ENCODE measurements around the gene MRPL12. TPM values are rescaled to one million over a fixed set of nuclear protein-coding genes. Genes with fewer than 3 reads are reported as not detected.

The MRPL12 gene
- total and polyA plus RNA-seq, 2 experiments from 2014 or later: 50.9 to 153 TPM

DNA sequence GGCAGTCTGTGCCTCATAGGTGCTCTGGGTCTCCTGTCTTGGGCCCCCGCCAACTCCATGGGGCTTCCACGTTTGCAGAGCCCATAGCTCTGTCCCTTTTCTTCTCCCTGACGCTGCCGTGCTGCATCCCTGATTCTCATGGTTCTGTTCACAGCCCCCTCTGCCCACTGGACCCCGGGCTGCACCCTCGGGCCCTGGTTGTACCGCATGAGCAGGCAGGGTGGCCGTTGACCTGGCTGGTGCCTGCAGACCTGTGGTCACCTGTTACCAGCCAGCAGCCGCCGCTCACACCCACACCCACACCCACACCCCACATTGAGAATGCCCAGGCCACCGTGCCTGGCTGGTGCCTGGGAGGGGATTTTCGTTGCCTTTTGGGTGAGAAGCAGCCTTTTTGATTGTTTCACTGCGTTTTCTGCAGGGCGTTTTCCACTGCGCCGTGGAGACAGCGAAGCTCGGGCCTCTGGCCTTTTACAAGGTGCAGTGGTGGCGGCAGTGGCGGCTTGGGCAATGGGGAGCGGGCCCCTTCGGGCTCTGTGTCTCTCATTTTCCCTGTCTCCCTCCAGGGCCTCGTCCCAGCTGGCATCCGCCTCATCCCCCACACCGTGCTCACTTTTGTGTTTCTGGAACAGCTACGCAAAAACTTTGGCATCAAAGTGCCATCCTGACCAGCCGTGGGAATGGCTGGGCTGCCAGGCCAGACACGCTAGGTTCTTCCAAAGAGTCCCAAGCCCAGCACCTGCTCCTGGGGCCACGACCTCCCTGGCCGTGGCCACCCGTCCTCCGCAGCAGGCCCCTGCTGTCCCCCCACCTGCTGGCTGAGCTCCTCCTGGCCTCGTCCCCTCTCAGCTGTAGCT lies 16.5 kb downstream of the MRPL12 start:
- no peak overlapping the region; the same call in 1 of the 2 replicates for H3K27ac ChIP-seq (ENCODE audit: low read depth)
- H3K36me3 Mint-ChIP-seq (ENCODE audit: low read depth): peaks cover 8% of the 10 kb centered on the region; the same call in 2 of the 3 replicates
- no peaks in the 10 kb centered on the region for H3K79me2 ChIP-seq (replicated peaks; ENCODE audit: insufficient read depth)
- H2AFZ ChIP-seq: no peak overlapping the region
- no peak overlapping the region for H3K4me2 ChIP-seq
- H3F3A ChIP-seq (replicated peaks; ENCODE audit: low read depth): peaks cover 17% of the 10 kb centered on the region; the same call in 1 of the 2 replicates
- TF ChIP-seq EZH2phosphoT487 (IDR thresholded peaks at IDR 0.05; ENCODE audit: unreplicated experiment) (no peak), ETS1 (IDR thresholded peaks at IDR 0.05) (no peak), JUNB (IDR thresholded peaks at IDR 0.05; ENCODE audit: unreplicated experiment) (no peak), ZNF331 (CRISPR knock-in tag; IDR thresholded peaks at IDR 0.05; ENCODE audit: low read depth) (no peak), STAT1 (IDR thresholded peaks at IDR 0.05; ENCODE audit: unreplicated experiment) (no peak), CREB1 (CRISPR knock-in tag; IDR thresholded peaks at IDR 0.05; ENCODE audit: low read depth) (no peak), NANOG (IDR thresholded peaks at IDR 0.05; ENCODE audit: borderline replicate concordance) (no peak), ZNF114 (CRISPR knock-in tag; IDR thresholded peaks at IDR 0.05) (no peak), EZH2 (IDR thresholded peaks at IDR 0.05; ENCODE audit: low read depth, unreplicated experiment) (no peak), POLR2AphosphoS5 (IDR thresholded peaks at IDR 0.05; ENCODE audit: low read depth) (no peak)
- TF ChIP-seq, protein P1, sequence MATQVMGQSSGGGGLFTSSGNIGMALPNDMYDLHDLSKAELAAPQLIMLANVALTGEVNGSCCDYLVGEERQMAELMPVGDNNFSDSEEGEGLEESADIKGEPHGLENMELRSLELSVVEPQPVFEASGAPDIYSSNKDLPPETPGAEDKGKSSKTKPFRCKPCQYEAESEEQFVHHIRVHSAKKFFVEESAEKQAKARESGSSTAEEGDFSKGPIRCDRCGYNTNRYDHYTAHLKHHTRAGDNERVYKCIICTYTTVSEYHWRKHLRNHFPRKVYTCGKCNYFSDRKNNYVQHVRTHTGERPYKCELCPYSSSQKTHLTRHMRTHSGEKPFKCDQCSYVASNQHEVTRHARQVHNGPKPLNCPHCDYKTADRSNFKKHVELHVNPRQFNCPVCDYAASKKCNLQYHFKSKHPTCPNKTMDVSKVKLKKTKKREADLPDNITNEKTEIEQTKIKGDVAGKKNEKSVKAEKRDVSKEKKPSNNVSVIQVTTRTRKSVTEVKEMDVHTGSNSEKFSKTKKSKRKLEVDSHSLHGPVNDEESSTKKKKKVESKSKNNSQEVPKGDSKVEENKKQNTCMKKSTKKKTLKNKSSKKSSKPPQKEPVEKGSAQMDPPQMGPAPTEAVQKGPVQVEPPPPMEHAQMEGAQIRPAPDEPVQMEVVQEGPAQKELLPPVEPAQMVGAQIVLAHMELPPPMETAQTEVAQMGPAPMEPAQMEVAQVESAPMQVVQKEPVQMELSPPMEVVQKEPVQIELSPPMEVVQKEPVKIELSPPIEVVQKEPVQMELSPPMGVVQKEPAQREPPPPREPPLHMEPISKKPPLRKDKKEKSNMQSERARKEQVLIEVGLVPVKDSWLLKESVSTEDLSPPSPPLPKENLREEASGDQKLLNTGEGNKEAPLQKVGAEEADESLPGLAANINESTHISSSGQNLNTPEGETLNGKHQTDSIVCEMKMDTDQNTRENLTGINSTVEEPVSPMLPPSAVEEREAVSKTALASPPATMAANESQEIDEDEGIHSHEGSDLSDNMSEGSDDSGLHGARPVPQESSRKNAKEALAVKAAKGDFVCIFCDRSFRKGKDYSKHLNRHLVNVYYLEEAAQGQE (IDR thresholded peaks at IDR 0.05; ENCODE audit: unreplicated experiment): no peak
- TF ChIP-seq, protein P2, sequence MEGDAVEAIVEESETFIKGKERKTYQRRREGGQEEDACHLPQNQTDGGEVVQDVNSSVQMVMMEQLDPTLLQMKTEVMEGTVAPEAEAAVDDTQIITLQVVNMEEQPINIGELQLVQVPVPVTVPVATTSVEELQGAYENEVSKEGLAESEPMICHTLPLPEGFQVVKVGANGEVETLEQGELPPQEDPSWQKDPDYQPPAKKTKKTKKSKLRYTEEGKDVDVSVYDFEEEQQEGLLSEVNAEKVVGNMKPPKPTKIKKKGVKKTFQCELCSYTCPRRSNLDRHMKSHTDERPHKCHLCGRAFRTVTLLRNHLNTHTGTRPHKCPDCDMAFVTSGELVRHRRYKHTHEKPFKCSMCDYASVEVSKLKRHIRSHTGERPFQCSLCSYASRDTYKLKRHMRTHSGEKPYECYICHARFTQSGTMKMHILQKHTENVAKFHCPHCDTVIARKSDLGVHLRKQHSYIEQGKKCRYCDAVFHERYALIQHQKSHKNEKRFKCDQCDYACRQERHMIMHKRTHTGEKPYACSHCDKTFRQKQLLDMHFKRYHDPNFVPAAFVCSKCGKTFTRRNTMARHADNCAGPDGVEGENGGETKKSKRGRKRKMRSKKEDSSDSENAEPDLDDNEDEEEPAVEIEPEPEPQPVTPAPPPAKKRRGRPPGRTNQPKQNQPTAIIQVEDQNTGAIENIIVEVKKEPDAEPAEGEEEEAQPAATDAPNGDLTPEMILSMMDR (conservative IDR thresholded peaks at IDR 0.05; ENCODE audit: low read depth in 2 of 2): no peak
- TF ChIP-seq, protein P3, sequence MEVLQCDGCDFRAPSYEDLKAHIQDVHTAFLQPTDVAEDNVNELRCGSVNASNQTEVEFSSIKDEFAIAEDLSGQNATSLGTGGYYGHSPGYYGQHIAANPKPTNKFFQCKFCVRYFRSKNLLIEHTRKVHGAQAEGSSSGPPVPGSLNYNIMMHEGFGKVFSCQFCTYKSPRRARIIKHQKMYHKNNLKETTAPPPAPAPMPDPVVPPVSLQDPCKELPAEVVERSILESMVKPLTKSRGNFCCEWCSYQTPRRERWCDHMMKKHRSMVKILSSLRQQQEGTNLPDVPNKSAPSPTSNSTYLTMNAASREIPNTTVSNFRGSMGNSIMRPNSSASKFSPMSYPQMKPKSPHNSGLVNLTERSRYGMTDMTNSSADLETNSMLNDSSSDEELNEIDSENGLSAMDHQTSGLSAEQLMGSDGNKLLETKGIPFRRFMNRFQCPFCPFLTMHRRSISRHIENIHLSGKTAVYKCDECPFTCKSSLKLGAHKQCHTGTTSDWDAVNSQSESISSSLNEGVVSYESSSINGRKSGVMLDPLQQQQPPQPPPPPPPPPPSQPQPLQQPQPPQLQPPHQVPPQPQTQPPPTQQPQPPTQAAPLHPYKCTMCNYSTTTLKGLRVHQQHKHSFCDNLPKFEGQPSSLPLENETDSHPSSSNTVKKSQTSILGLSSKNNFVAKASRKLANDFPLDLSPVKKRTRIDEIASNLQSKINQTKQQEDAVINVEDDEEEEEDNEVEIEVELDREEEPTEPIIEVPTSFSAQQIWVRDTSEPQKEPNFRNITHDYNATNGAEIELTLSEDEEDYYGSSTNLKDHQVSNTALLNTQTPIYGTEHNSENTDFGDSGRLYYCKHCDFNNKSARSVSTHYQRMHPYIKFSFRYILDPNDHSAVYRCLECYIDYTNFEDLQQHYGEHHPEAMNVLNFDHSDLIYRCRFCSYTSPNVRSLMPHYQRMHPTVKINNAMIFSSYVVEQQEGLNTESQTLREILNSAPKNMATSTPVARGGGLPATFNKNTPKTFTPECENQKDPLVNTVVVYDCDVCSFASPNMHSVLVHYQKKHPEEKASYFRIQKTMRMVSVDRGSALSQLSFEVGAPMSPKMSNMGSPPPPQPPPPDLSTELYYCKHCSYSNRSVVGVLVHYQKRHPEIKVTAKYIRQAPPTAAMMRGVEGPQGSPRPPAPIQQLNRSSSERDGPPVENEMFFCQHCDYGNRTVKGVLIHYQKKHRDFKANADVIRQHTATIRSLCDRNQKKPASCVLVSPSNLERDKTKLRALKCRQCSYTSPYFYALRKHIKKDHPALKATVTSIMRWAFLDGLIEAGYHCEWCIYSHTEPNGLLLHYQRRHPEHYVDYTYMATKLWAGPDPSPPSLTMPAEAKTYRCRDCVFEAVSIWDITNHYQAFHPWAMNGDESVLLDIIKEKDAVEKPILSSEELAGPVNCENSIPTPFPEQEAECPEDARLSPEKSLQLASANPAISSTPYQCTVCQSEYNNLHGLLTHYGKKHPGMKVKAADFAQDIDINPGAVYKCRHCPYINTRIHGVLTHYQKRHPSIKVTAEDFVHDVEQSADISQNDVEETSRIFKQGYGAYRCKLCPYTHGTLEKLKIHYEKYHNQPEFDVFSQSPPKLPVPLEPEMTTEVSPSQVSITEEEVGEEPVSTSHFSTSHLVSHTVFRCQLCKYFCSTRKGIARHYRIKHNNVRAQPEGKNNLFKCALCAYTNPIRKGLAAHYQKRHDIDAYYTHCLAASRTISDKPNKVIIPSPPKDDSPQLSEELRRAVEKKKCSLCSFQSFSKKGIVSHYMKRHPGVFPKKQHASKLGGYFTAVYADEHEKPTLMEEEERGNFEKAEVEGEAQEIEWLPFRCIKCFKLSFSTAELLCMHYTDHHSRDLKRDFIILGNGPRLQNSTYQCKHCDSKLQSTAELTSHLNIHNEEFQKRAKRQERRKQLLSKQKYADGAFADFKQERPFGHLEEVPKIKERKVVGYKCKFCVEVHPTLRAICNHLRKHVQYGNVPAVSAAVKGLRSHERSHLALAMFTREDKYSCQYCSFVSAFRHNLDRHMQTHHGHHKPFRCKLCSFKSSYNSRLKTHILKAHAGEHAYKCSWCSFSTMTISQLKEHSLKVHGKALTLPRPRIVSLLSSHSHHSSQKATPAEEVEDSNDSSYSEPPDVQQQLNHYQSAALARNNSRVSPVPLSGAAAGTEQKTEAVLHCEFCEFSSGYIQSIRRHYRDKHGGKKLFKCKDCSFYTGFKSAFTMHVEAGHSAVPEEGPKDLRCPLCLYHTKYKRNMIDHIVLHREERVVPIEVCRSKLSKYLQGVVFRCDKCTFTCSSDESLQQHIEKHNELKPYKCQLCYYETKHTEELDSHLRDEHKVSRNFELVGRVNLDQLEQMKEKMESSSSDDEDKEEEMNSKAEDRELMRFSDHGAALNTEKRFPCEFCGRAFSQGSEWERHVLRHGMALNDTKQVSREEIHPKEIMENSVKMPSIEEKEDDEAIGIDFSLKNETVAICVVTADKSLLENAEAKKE (CRISPR knock-in tag; IDR thresholded peaks at IDR 0.05): no peak
- H4K20me1 ChIP-seq (replicated peaks; ENCODE audit: insufficient read depth): no peaks in the 10 kb centered on the region
- no peak for DNase-seq (ENCODE audit: low spot score)
- H3K27ac Mint-ChIP-seq: no peak overlapping the region; the same call in 1 of the 2 replicates
- no peaks in the 10 kb centered on the region for H3K27me3 ChIP-seq (ENCODE audit: insufficient read depth)
- H3K9me2 ChIP-seq (ENCODE audit: insufficient read depth): no peaks in the 10 kb centered on the region
- ATAC-seq: no peak
- no peak overlapping the region; the same call in 2 of the 3 replicates for H3K4me3 Mint-ChIP-seq
- H3K27me3 Mint-ChIP-seq (ENCODE audit: insufficient read depth, low read depth, poor library complexity): peaks cover 8% of the 10 kb centered on the region
- peaks cover 17% of the 10 kb centered on the region for H3K4me1 Mint-ChIP-seq
- H3K4me1 ChIP-seq (ENCODE audit: insufficient read depth): peaks cover 6% of the 10 kb centered on the region; the same call in 1 of the 2 replicates
- no peak overlapping the region for H3K4me3 ChIP-seq
- no peaks in the 10 kb centered on the region for H3K36me3 ChIP-seq (ENCODE audit: insufficient read depth)
- no peaks in the 10 kb centered on the region; the same call in 2 of the 3 replicates for H3K9me3 Mint-ChIP-seq

All from GM23338 (cell line).